AG04449 (cell line): Measurements from ENCODE around the gene ZRANB3.
A peak's percentile ranks its signal among the peaks of the same experiment; 100 is the strongest.
"Not testable (repeated sequence)": the region's sequence is repeated elsewhere in the genome, so short reads cannot be mapped to it uniquely, and the experiment has no call there.

Experiments used
- CTCF ChIA-PET: fragments of 350-600 bp; formaldehyde crosslinking; extraction: SDS; loops from one replicate; lab custom pipeline; 2021; ENCODE audit warnings: antibody characterized with exemption; lab: Yijun Ruan, JAX
- POLR2A ChIA-PET: fragments of 400-600, 350-600 bp; formaldehyde crosslinking; extraction: SDS; loops from one replicate; lab custom pipeline; 2020; ENCODE audit warnings: antibody characterized with exemption, inconsistent platforms; lab: Yijun Ruan, JAX
- DNase-seq: peaks from one replicate; pipeline ENCODE4 v3.0.0-alpha.2; 2010; ENCODE audit warnings: low read depth, low spot score
- H3K4me3 ChIP-seq: 2 replicates; pipeline ENCODE4 v1.5.1; 2011; ENCODE audit warnings: low read depth, mild to moderate bottlenecking, control low read depth, low read length
- TF ChIP-seq, protein P1 (sequence below): IDR thresholded peaks from one replicate; pipeline ENCODE4 v1.5.1; 2011; ENCODE audit warnings: mild to moderate bottlenecking, moderate library complexity, low read length, control low read depth, inconsistent platforms; ENCODE audit not compliant: insufficient read depth; ENCODE audit errors: missing control alignments

The ZRANB3 gene

DNA sequence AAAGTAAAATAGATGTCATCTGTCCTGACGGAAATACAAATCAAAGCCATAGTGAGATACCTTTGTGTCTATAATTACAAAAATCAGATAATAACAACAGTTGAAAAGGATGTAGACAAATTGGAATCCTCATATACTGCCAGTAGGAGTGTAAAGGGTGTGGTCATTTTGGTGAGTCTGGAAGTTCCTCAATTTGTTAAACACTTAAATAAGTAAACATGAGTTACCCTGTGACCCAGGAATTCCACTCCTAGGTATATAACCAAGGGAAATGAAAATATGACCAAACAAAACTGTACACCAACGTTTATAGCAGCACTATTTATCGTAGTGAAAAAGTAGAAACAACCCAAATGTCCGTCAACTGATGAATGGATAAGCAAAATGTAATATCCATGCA, 24.3 kb upstream of the ZRANB3 start:
- no peak for DNase-seq
- POLR2A ChIA-PET = no interaction called here
- CTCF ChIA-PET = no interaction called here
- TF ChIP-seq, protein P1, sequence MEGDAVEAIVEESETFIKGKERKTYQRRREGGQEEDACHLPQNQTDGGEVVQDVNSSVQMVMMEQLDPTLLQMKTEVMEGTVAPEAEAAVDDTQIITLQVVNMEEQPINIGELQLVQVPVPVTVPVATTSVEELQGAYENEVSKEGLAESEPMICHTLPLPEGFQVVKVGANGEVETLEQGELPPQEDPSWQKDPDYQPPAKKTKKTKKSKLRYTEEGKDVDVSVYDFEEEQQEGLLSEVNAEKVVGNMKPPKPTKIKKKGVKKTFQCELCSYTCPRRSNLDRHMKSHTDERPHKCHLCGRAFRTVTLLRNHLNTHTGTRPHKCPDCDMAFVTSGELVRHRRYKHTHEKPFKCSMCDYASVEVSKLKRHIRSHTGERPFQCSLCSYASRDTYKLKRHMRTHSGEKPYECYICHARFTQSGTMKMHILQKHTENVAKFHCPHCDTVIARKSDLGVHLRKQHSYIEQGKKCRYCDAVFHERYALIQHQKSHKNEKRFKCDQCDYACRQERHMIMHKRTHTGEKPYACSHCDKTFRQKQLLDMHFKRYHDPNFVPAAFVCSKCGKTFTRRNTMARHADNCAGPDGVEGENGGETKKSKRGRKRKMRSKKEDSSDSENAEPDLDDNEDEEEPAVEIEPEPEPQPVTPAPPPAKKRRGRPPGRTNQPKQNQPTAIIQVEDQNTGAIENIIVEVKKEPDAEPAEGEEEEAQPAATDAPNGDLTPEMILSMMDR = no peak
- H3K4me3 ChIP-seq = no peak overlapping the region

DNA sequence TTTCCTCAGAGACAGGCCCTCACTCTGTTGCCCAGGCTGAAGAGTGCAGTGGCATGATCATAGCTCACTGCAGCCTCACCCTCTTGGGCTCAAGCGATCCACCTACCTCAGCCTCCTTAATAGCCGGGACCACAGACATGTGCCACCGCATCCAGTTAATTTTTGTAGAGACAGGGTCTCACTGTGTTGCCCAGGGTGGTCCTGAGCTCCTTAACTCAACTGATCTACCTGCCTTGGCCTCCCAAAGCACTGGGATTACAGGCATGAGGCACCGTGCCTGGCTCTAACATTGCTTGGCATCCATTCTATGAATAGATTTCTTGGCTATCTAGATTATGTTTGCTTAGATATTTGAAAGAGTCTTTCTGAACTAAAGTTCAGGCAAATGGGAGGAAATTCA, 21.9 kb upstream of the ZRANB3 start:
- no peak for DNase-seq
- CTCF ChIA-PET = no interaction called here
- POLR2A ChIA-PET = no interaction called here
- H3K4me3 ChIP-seq = no peak overlapping the region
- TF ChIP-seq, protein P1 = no peak

DNA sequence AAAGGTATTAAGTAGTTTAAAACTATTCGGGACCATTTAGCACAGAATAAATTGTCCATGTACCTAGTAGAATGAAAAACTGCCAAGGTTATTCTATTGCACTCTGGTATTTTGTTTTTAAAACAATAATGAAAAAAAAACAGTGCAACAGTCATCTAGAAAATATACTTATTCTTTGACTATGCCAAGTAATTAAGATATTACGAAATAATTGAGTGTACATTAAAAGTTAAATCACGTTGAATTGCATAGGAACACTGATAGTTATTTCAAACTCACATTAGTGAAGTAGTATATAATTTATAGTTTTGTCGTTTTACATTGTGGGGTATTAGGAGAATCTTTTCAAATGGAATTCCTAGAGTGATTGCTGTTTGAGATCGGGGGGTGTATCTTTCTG, 20.3 kb upstream of the ZRANB3 start:
- CTCF ChIA-PET = no interaction called here
- TF ChIP-seq, protein P1 = no peak
- DNase-seq = no peak
- no peak overlapping the region for H3K4me3 ChIP-seq
- POLR2A ChIA-PET = no interaction called here

DNA sequence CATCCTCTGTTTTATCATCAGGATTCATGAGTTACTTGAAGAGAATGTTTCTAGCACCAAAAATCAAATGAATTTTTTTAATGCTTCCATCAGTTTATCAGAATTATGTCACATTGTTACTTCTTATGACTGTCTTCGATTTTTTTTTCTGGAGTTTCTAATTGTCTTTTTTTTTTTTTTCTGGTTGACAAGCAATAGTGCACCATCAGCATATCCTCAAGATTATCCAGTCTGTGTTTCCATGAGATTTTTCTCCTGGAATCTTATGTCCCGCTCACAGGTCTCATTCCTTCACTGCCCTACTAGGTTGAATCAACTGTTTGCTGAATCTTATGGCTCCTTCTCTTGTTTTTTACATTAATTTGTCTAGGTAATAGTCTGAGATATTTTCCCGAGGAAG, 16.3 kb upstream of the ZRANB3 start:
- TF ChIP-seq, protein P1 = no peak
- POLR2A ChIA-PET = no interaction called here
- no peak overlapping the region for H3K4me3 ChIP-seq
- CTCF ChIA-PET = no interaction called here
- no peak for DNase-seq

DNA sequence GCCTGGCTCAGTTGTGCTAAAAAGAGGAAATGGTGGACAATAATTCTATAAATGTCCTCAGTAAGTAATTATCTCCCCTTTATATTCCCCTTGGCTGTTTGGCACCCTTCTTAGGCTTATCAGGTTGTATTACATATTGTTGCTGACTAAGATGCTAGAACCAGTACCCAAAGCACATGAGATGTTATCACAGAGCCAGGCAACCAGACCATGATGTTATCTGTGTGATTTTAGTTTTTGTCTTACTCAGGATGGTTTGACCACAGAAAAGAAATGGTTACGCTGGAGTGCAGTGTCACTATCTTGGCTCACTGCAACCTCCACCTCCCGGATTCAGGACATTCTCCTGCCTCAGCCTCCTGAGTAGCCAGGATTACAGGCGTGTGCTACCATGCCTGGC, 15.4 kb upstream of the ZRANB3 start:
- TF ChIP-seq, protein P1 = no peak
- no peak for DNase-seq
- CTCF ChIA-PET = no interaction called here
- no peak overlapping the region for H3K4me3 ChIP-seq
- POLR2A ChIA-PET = no interaction called here

DNA sequence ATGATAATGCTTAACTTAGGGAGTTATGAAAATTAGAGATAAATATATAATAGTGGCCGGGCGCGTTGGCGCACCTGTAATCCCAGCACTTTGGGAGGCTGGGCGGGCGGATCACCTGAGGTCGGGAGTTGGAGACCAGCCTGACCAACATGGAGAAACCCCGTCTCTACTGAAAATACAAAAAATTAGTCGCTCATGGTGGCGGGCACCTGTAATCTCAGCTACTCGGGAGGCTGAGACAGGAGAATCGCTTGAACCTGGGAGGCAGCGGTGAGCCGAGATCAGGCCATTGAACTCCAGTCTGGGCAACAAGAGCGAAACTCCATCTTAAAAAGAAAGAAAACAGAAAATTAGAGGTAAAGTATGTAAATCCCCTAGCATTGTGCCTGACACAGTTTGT, 2.5 kb upstream of the ZRANB3 start:
- CTCF ChIA-PET, POLR2A ChIA-PET, DNase-seq, H3K4me3 ChIP-seq: not testable (repeated sequence)

DNA sequence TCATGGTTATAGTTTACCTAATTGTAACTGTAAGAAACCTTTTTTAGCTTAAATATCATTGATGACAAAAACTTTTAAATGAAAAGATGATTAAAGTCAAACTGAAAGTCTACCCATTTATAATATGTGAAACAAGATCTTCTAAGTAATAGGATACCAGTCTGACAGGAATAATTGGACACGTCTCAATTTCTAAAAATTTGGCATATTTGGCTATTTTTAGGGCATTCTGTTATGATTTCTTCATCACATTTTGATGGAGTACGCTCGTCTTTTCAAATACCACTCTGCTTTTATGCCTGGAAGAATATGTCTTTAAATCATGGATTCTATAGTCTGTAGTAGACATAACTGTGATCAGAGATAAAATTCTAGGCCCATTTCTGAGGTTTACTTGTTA, 1.6 kb upstream of the ZRANB3 start:
- ChIA-PET CTCF (interaction anchor here (1.1 kb wide), 1 partner anchor 528 kb away, joined by 3 read pairs; no protein-coding TSS in a partner anchor), POLR2A (no interaction called here)
- H3K4me3 ChIP-seq = peak overlapping the region; percentile 78
- TF ChIP-seq, protein P1 = no peak
- DNase-seq = no peak
